HepG2 (cell line): ENCODE results near the gene SKIL. TPM values are rescaled to one million over a fixed set of nuclear protein-coding genes. Genes with fewer than 3 reads are reported as not detected.

Source experiments
- BCLAF1 ChIP-seq: fragments of 450-650 bp; IDR thresholded peaks from 2 replicates; pipeline ENCODE4 v1.6.1; 2017; ENCODE audit warnings: mild to moderate bottlenecking
- CCDC6 ChIP-seq: sonication (generic); formaldehyde crosslinking; IDR thresholded peaks from 2 replicates; pipeline ENCODE4 v1.8.1; 2022; ENCODE audit warnings: mild to moderate bottlenecking, missing genetic modification reagents, moderate library complexity
- ESRRA ChIP-seq: sonication (generic); formaldehyde crosslinking; IDR thresholded peaks from 2 replicates; pipeline ENCODE4 v1.5.1; 2020; ENCODE audit warnings: mild to moderate bottlenecking, low read depth, missing genetic modification reagents
- FOXO1 ChIP-seq: sonication (generic); formaldehyde crosslinking; IDR thresholded peaks from 2 replicates; pipeline ENCODE4 v1.4.0; 2020; ENCODE audit warnings: missing genetic modification reagents
- GABPB1 ChIP-seq: IDR thresholded peaks from 2 replicates; pipeline ENCODE4 v1.6.1; 2016; ENCODE audit warnings: mild to moderate bottlenecking, missing genetic modification reagents, moderate library complexity, missing compliant biosample characterization
- HDAC6 ChIP-seq: fragments of 200-600 bp; sonication (generic); IDR thresholded peaks from 2 replicates; pipeline ENCODE4 v1.7.0; 2017; ENCODE audit warnings: mild to moderate bottlenecking, antibody characterized with exemption, low read length, low read depth
- IKZF1 ChIP-seq: fragments of 450-650 bp; IDR thresholded peaks from 2 replicates; pipeline ENCODE4 v1.7.1; 2016
- MIER2 ChIP-seq: IDR thresholded peaks from 2 replicates; pipeline ENCODE4 v1.6.1; 2016; ENCODE audit warnings: missing biosample characterization, missing genetic modification reagents
- MLXIP ChIP-seq: sonication (generic); formaldehyde crosslinking; IDR thresholded peaks from 2 replicates; pipeline ENCODE4 v1.9.0; 2021; ENCODE audit warnings: missing genetic modification reagents, borderline replicate concordance
- RAD21 ChIP-seq: fragments of 450-650 bp; formaldehyde crosslinking; IDR thresholded peaks from 2 replicates; pipeline ENCODE4 v1.5.0; 2020; ENCODE audit warnings: mild to moderate bottlenecking
- TFE3 ChIP-seq: IDR thresholded peaks from 2 replicates; pipeline ENCODE4 v1.6.1; 2016
- THAP8 ChIP-seq: sonication (generic); formaldehyde crosslinking; IDR thresholded peaks from 2 replicates; pipeline ENCODE4 v1.5.1; 2020; ENCODE audit warnings: missing genetic modification reagents, mild to moderate bottlenecking, borderline replicate concordance
- ZNF503 ChIP-seq: sonication (generic); formaldehyde crosslinking; IDR thresholded peaks from 2 replicates; pipeline ENCODE4 v1.4.0; 2020; ENCODE audit warnings: missing genetic modification reagents
- ZNF556 ChIP-seq: sonication (generic); formaldehyde crosslinking; IDR thresholded peaks from 2 replicates; pipeline ENCODE4 v1.4.0; 2020; ENCODE audit warnings: mild to moderate bottlenecking, missing genetic modification reagents, borderline replicate concordance
- ZNF670 ChIP-seq: sonication (generic); formaldehyde crosslinking; IDR thresholded peaks from 2 replicates; pipeline ENCODE4 v1.8.0; 2022; ENCODE audit warnings: mild to moderate bottlenecking, missing genetic modification reagents, borderline replicate concordance
- ZNF737 ChIP-seq: sonication (generic); formaldehyde crosslinking; IDR thresholded peaks from 2 replicates; pipeline ENCODE4 v1.5.0; 2020; ENCODE audit warnings: missing genetic modification reagents, mild to moderate bottlenecking, borderline replicate concordance
- ZSCAN29 ChIP-seq: sonication (generic); formaldehyde crosslinking; conservative IDR thresholded peaks from 2 replicates; pipeline ENCODE4 v1.4.0; 2020; ENCODE audit warnings: mild to moderate bottlenecking, missing genetic modification reagents
- ZSCAN30 ChIP-seq: sonication (generic); formaldehyde crosslinking; IDR thresholded peaks from 2 replicates; pipeline ENCODE4 v1.5.0; 2020; ENCODE audit warnings: mild to moderate bottlenecking, missing genetic modification reagents
- polyA plus RNA-seq, 8 experiments: library from polyadenylated mRNA; depleted of rRNA in 3 of 8; stranded (reverse) in 7 of 8; unstranded in 1 of 8; fragments of >200 nt; fragmentation: Illumina TruSeq in 4 of 8; extraction: Trizol in 4 of 8; gene quantifications; 2 replicates each; pipeline versions ENCODE4 v1.2.1 to v1.2.3, GENCODE V29; 2011 to 2016; ENCODE audit warnings: low read depth in 4 of 8, missing spikeins in 1 of 8, mixed read lengths in 1 of 8; ENCODE audit not compliant: insufficient read depth in 1 of 8
- total RNA-seq, 5 experiments: library from RNA; depleted of rRNA; stranded (reverse); fragments of >200 nt; fragmentation: Illumina TruSeq; extraction: Trizol; gene quantifications; 2 replicates each; pipeline ENCODE4 v1.2.3, GENCODE V29; 2016; ENCODE audit warnings: low read depth in 1 of 5

The SKIL gene
- total and polyA plus RNA-seq, 2 of the 13 experiments (the other 11 are each of a cell fraction or from before 2014, with no cell fraction given): 5.2 to 20.7 TPM

GRCh38 chr3:170357176-170358041, at the start of gene SKIL (continued):
- TF ChIP-seq ZNF503 (CRISPR knock-in tag) (no peak; the same call in 1 of the 2 replicates), ZNF556 (CRISPR knock-in tag) (no peak), BCLAF1 (no peak), ESRRA (CRISPR knock-in tag) (no peak), MIER2 (CRISPR knock-in tag) (no peak), ZSCAN30 (CRISPR knock-in tag) (no peak), TFE3 (CRISPR knock-in tag) (no peak), GABPB1 (CRISPR knock-in tag) (peak; percentile 70), ZSCAN29 (CRISPR knock-in tag) (0 out of 2 replicates have a peak, but pooled peaks have one; percentile 41), RAD21 (CRISPR knock-in tag) (peak; percentile 44), MLXIP (CRISPR knock-in tag) (no peak), CCDC6 (CRISPR knock-in tag) (no peak; the same call in none of the 2 replicates), ZNF737 (no peak), FOXO1 (CRISPR knock-in tag) (no peak), ZNF670 (no peak), HDAC6 (no peak), IKZF1 (no peak), THAP8 (CRISPR knock-in tag) (no peak)
